HCT116 (cell line): Measurements from ENCODE around the gene KANK4. TPM values are rescaled to one million over a fixed set of nuclear protein-coding genes. Genes with fewer than 3 reads are reported as not detected.

Experiments
- ATAC-seq: fragments of 200-7000 bp; cut with Tn5 transposase; 2 replicates; pipeline ENCODE4 v1.9.1; 2020; ENCODE audit warnings: mild to moderate bottlenecking, moderate library complexity
- BruUV-seq: library from RNA; stranded (reverse); fragments of 400-500 nt; replicated peaks from 2 replicates; lab custom pipeline; 2021; lab: Mats Ljungman, UMichigan
- CTCF ChIA-PET: fragments of 300-600 bp; sonication (Branson Sonifier 250); formaldehyde crosslinking; loops from one replicate; lab custom pipeline; 2021; ENCODE audit warnings: antibody characterized with exemption; lab: Charles Lee
- POLR2A ChIA-PET: fragments of 300-600, 350-600 bp; sonication (Branson Sonifier 250); formaldehyde crosslinking; loops from one replicate; lab custom pipeline; 2021; ENCODE audit warnings: antibody characterized with exemption; lab: Charles Lee
- RAD21 ChIA-PET, 2 experiments: fragments of 300-600 bp; sonication (Branson Sonifier 250); formaldehyde crosslinking; loops; one replicate each; lab custom pipeline; 2023; ENCODE audit warnings: low total read pairs in 2 of 2; ENCODE audit not compliant: uncharacterized antibody in 2 of 2, unreplicated experiment in 2 of 2, low non-redundant PET in 1 of 2; lab: Charles Lee
- DNase-seq: peaks from one replicate; pipeline ENCODE4 v3.0.0-alpha.2; 2010; ENCODE audit warnings: low read depth, low spot score
- H2AFZ ChIP-seq: fragments of 200-600 bp; shearing (Covaris generic), sonication (generic); 2 replicates; pipeline ENCODE4 v1.6.1; 2017; ENCODE audit warnings: low read depth, mixed run types, mixed read lengths, antibody characterized with exemption, low read length; ENCODE audit not compliant: poor library complexity, severe bottlenecking
- H3K27ac ChIP-seq: 2 replicates; pipeline ENCODE4 v1.5.1; 2012; ENCODE audit warnings: low read depth, low read length
- H3K27me3 ChIP-seq: fragments of 200-600 bp; sonication (generic); 2 replicates; pipeline ENCODE4 v1.6.1; 2016; ENCODE audit warnings: mixed run types, low read length, mixed read lengths; ENCODE audit not compliant: insufficient read depth
- H3K36me3 ChIP-seq, 2 experiments: fragments of 200-500 bp in 1 of 2; fragments of 200-600 bp in 1 of 2; sonication (Bioruptor generic) in 1 of 2; sonication (generic) in 1 of 2; 2 replicates each; pipeline versions ENCODE4 v1.5.1 to v1.6.1; 2014 to 2016; ENCODE audit warnings: low read length in 2 of 2, inconsistent platforms in 1 of 2, mixed read lengths in 1 of 2, mixed run types in 1 of 2; ENCODE audit not compliant: insufficient read depth in 2 of 2, control insufficient read depth in 1 of 2
- H3K4me1 ChIP-seq, 2 experiments: fragments of 200-600 bp in 1 of 2; sonication (generic) in 1 of 2; 2 replicates each; pipeline versions ENCODE4 v1.5.1 to v1.6.1; 2012 to 2017; ENCODE audit warnings: low read length in 2 of 2, inconsistent platforms in 1 of 2, mild to moderate bottlenecking in 1 of 2, mixed read lengths in 1 of 2, mixed run types in 1 of 2, moderate library complexity in 1 of 2; ENCODE audit not compliant: insufficient read depth in 2 of 2, control insufficient read depth in 1 of 2
- H3K4me2 ChIP-seq: fragments of 200-600 bp; sonication (generic); 2 replicates; pipeline ENCODE4 v1.6.1; 2017; ENCODE audit warnings: mixed run types, low read length, mixed read lengths
- H3K4me3 ChIP-seq, 2 experiments: fragments of 200-600 bp in 1 of 2; sonication (generic) in 1 of 2; replicated peaks in 1 of 2; 2 replicates each; pipeline ENCODE4 v1.5.1; 2011 to 2016; ENCODE audit warnings: low read length in 2 of 2, control low read depth in 1 of 2, low read depth in 1 of 2, mild to moderate bottlenecking in 1 of 2, mixed read lengths in 1 of 2, mixed run types in 1 of 2
- H3K79me2 ChIP-seq: fragments of 200-600 bp; sonication (generic); 2 replicates; pipeline ENCODE4 v1.6.1; 2017; ENCODE audit warnings: mild to moderate bottlenecking, mixed run types, low read length, moderate library complexity, mixed read lengths; ENCODE audit not compliant: insufficient read depth
- H3K9ac ChIP-seq: fragments of 200-600 bp; sonication (generic); 2 replicates; pipeline ENCODE4 v1.6.1; 2016; ENCODE audit warnings: low read length, mixed read lengths
- H3K9me2 ChIP-seq: fragments of 200-600 bp; sonication (generic), shearing (Covaris generic); 2 replicates; pipeline ENCODE4 v1.6.1; 2017; ENCODE audit warnings: mixed run types, mild to moderate bottlenecking, moderate library complexity; ENCODE audit not compliant: insufficient read depth
- H3K9me3 ChIP-seq, 2 experiments: fragments of 200-500 bp in 1 of 2; fragments of 200-600 bp in 1 of 2; sonication (Bioruptor generic) in 1 of 2; sonication (generic) in 1 of 2; 2 replicates each; pipeline ENCODE4 v1.6.1; 2014 to 2017; ENCODE audit warnings: low read length in 2 of 2, mixed read lengths in 2 of 2, inconsistent platforms in 1 of 2, low read depth in 1 of 2, mild to moderate bottlenecking in 1 of 2, mixed run types in 1 of 2, moderate library complexity in 1 of 2; ENCODE audit not compliant: control insufficient read depth in 1 of 2, insufficient read depth in 1 of 2
- H4K20me1 ChIP-seq: fragments of 200-600 bp; sonication (generic), shearing (Covaris generic); 2 replicates; pipeline ENCODE4 v1.6.1; 2017; ENCODE audit warnings: mixed run types, mild to moderate bottlenecking, moderate library complexity; ENCODE audit not compliant: insufficient read depth
- CEBPB ChIP-seq: IDR thresholded peaks from 2 replicates; pipeline ENCODE4 v1.6.1; 2012; ENCODE audit warnings: low read depth
- EGR1 ChIP-seq: IDR thresholded peaks from 2 replicates; pipeline ENCODE4 v1.6.1; 2012; ENCODE audit warnings: low read depth
- FOSL1 ChIP-seq: IDR thresholded peaks from 2 replicates; pipeline ENCODE4 v1.6.1; 2012; ENCODE audit warnings: low read depth
- RAD21 ChIP-seq: IDR thresholded peaks from 2 replicates; pipeline ENCODE4 v1.6.1; 2012; ENCODE audit warnings: low read depth, mild to moderate bottlenecking
- SP1 ChIP-seq: IDR thresholded peaks from 2 replicates; pipeline ENCODE4 v1.6.1; 2012; ENCODE audit warnings: low read depth
- ZFX ChIP-seq: fragments of 450-650 bp; IDR thresholded peaks from 2 replicates; pipeline ENCODE4 v1.6.1; 2017
- ZNF274 ChIP-seq: fragments of 200-500 bp; sonication (Bioruptor generic); IDR thresholded peaks from 2 replicates; pipeline ENCODE4 v1.6.1; 2014; ENCODE audit warnings: mild to moderate bottlenecking, low read depth, low read length, inconsistent platforms
- intact Hi-C: fragments of 100-400 bp; cut with micrococcal nuclease; formaldehyde crosslinking; loops from 2 replicates; pipeline ENCODE4 v1.10.0; 2022
- total RNA-seq: library from RNA; stranded (reverse); gene quantifications from one replicate; pipeline ENCODE4 v1.2.1, GENCODE V29; 2021; ENCODE audit not compliant: unreplicated experiment
- TF ChIP-seq, protein P1 (sequence below): IDR thresholded peaks from 2 replicates; pipeline ENCODE4 v1.6.1; 2012; ENCODE audit warnings: low read depth

KANK4 gene
- total RNA-seq, 1 experiment from 2014 or later: not detected

DNA sequence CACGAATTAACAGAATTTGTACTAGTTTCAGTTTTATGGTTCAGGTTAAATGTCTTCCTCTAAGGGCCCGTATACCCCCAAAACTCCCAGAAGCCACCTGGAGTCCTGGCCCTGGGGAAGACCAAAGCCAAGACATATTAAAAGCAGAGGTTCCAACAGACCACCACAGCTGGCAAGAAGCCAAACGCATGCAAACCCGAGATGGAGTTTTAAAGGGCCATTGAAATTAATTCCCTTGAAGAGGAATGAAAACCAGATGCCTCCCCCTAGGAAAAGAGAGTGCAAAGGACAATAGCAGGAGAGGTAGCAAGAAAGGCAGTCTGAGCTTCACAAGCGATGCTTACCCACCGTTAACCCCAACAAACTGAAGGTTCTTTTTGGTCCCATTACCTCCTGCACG, 48.1 kb downstream of the KANK4 start:
- Histone ChIP-seq H3K9me2 (no peaks in the 10 kb centered on the region), H4K20me1 (no peaks in the 10 kb centered on the region), H3K36me3 (no peaks in the 10 kb centered on the region), H3K4me3 (no peak overlapping the region), H3K9ac (no peak overlapping the region), H2AFZ (no peak overlapping the region), H3K9me3 (no peaks in the 10 kb centered on the region), H3K27me3 (no peaks in the 10 kb centered on the region), H3K27ac (no peak overlapping the region), H3K4me1 (no peaks in the 10 kb centered on the region), H3K4me2 (no peak overlapping the region), H3K79me2 (no peaks in the 10 kb centered on the region)
- ATAC-seq (no peak), DNase-seq (no peak)
- TF ChIP-seq CEBPB (no peak), EGR1 (no peak), RAD21 (no peak), SP1 (no peak), ZNF274 (no peak), ZFX (no peak), FOSL1 (no peak)
- TF ChIP-seq, protein P1, sequence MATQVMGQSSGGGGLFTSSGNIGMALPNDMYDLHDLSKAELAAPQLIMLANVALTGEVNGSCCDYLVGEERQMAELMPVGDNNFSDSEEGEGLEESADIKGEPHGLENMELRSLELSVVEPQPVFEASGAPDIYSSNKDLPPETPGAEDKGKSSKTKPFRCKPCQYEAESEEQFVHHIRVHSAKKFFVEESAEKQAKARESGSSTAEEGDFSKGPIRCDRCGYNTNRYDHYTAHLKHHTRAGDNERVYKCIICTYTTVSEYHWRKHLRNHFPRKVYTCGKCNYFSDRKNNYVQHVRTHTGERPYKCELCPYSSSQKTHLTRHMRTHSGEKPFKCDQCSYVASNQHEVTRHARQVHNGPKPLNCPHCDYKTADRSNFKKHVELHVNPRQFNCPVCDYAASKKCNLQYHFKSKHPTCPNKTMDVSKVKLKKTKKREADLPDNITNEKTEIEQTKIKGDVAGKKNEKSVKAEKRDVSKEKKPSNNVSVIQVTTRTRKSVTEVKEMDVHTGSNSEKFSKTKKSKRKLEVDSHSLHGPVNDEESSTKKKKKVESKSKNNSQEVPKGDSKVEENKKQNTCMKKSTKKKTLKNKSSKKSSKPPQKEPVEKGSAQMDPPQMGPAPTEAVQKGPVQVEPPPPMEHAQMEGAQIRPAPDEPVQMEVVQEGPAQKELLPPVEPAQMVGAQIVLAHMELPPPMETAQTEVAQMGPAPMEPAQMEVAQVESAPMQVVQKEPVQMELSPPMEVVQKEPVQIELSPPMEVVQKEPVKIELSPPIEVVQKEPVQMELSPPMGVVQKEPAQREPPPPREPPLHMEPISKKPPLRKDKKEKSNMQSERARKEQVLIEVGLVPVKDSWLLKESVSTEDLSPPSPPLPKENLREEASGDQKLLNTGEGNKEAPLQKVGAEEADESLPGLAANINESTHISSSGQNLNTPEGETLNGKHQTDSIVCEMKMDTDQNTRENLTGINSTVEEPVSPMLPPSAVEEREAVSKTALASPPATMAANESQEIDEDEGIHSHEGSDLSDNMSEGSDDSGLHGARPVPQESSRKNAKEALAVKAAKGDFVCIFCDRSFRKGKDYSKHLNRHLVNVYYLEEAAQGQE: no peak
- no TSS peak for BruUV-seq
- CTCF ChIA-PET: no interaction called here
- POLR2A ChIA-PET: no interaction called here
- RAD21 ChIA-PET: no interaction called here
- intact Hi-C loops: no loop called here
